Loucy (cell line): Measurements from ENCODE around the gene SLC15A2.
"Not testable (repeated sequence)": the region's sequence is repeated elsewhere in the genome, so short reads cannot be mapped to it uniquely, and the experiment has no call there.

Experiments used
- H2AFZ ChIP-seq: fragments of 200-600 bp; sonication (generic); 2 replicates; pipeline ENCODE4 v1.6.0; 2016; ENCODE audit warnings: antibody characterized with exemption, mild to moderate bottlenecking, low read length, moderate library complexity
- H3F3A ChIP-seq: fragments of 200-600 bp; 2 replicates; pipeline ENCODE4 v1.6.0; 2016; ENCODE audit warnings: antibody characterized with exemption, low read depth, mild to moderate bottlenecking
- H3K27me3 ChIP-seq: fragments of 200-600 bp; sonication (generic); 2 replicates; pipeline ENCODE4 v1.6.1; 2014; ENCODE audit warnings: low read length, mild to moderate bottlenecking; ENCODE audit not compliant: insufficient read depth, poor library complexity, severe bottlenecking
- H3K36me3 ChIP-seq: fragments of 200-600 bp; sonication (generic); 2 replicates; pipeline ENCODE4 v1.6.1; 2016; ENCODE audit warnings: low read length; ENCODE audit not compliant: insufficient read depth
- H3K4me1 ChIP-seq: fragments of 200-600 bp; sonication (generic); 2 replicates; pipeline ENCODE4 v1.5.1; 2014; ENCODE audit warnings: low read length, mild to moderate bottlenecking; ENCODE audit not compliant: insufficient read depth, poor library complexity, severe bottlenecking
- H3K4me2 ChIP-seq: fragments of 200-600 bp; sonication (generic); 2 replicates; pipeline ENCODE4 v1.6.0; 2014; ENCODE audit warnings: antibody characterized with exemption, low read length, low read depth, mild to moderate bottlenecking; ENCODE audit not compliant: poor library complexity, severe bottlenecking
- H3K4me3 ChIP-seq: fragments of 200-600 bp; sonication (generic); 2 replicates; pipeline ENCODE4 v1.5.1; 2014; ENCODE audit warnings: low read length, mild to moderate bottlenecking, mixed read lengths; ENCODE audit not compliant: poor library complexity, severe bottlenecking
- H3K79me2 ChIP-seq: fragments of 200-600 bp; sonication (generic); 2 replicates; pipeline ENCODE4 v1.6.1; 2014; ENCODE audit warnings: low read length; ENCODE audit not compliant: insufficient read depth
- H3K9ac ChIP-seq: fragments of 200-600 bp; sonication (generic); 2 replicates; pipeline ENCODE4 v1.6.0; 2014; ENCODE audit warnings: mild to moderate bottlenecking, low read depth, low read length, moderate library complexity; ENCODE audit not compliant: poor library complexity, severe bottlenecking
- H3K9me2 ChIP-seq: fragments of 200-600 bp; sonication (generic); replicated peaks from 2 replicates; pipeline ENCODE4 v1.6.1; 2016; ENCODE audit warnings: low read depth, low read length, mixed read lengths
- H3K9me3 ChIP-seq: fragments of 200-600 bp; sonication (generic); 2 replicates; pipeline ENCODE4 v1.6.1; 2014; ENCODE audit warnings: mild to moderate bottlenecking, antibody characterized with exemption, low read length, low read depth; ENCODE audit not compliant: insufficient read depth
- H4K20me1 ChIP-seq: fragments of 200-600 bp; sonication (generic); 2 replicates; pipeline ENCODE4 v1.6.0; 2014; ENCODE audit warnings: antibody characterized with exemption, low read length, mild to moderate bottlenecking; ENCODE audit not compliant: insufficient read depth, poor library complexity, severe bottlenecking
- CTCF ChIP-seq: fragments of 200-600 bp; sonication (generic); conservative IDR thresholded peaks from 2 replicates; pipeline ENCODE4 v1.5.1; 2014; ENCODE audit warnings: mild to moderate bottlenecking, antibody characterized with exemption, low read length
- EZH2phosphoT487 ChIP-seq: fragments of 200-600 bp; IDR thresholded peaks from 2 replicates; pipeline ENCODE4 v1.6.1; 2018; ENCODE audit warnings: antibody characterized with exemption, mild to moderate bottlenecking, moderate library complexity, borderline replicate concordance

SLC15A2 gene

GRCh38 chr3:121918779-121919483 lies 24.7 kb downstream of the SLC15A2 start:
- Histone ChIP-seq H3K79me2 (no peaks in the 10 kb centered on the region), H4K20me1 (no peaks in the 10 kb centered on the region), H3K36me3 (no peaks in the 10 kb centered on the region; the same call in 1 of the 2 replicates), H3K9ac (no peak overlapping the region), H3K4me3 (no peak overlapping the region), H3K9me3 (no peaks in the 10 kb centered on the region), H3K4me2 (no peak overlapping the region), H2AFZ (no peak overlapping the region), H3K4me1 (no peaks in the 10 kb centered on the region), H3K27me3 (no peaks in the 10 kb centered on the region), H3K9me2 (no peaks in the 10 kb centered on the region), H3F3A (no peaks in the 10 kb centered on the region)
- TF ChIP-seq CTCF: no peak
- TF ChIP-seq EZH2phosphoT487: no peak

DNA sequence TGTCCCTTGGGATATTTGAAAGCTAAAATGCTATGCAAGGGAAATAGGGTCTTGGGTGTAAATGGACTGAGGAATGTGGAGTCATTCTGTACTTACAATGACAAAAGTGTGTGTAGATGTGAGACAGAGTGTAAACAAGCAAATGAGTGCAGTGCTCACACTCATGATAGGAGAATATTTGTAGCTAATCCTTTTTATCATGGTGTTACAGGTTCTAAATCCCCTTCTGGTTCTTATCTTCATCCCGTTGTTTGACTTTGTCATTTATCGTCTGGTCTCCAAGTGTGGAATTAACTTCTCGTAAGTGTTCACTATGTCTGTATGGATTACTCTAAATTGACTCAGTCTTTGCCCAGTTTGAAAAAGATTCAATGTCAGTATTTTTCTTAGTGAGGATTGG lies 30.5 kb downstream of the SLC15A2 start:
- no peaks in the 10 kb centered on the region for H4K20me1 ChIP-seq
- no peaks in the 10 kb centered on the region for H3F3A ChIP-seq
- H3K4me1 ChIP-seq: no peaks in the 10 kb centered on the region
- no peak overlapping the region for H3K9ac ChIP-seq
- no peaks in the 10 kb centered on the region for H3K9me3 ChIP-seq
- no peak overlapping the region for H3K4me2 ChIP-seq
- no peaks in the 10 kb centered on the region for H3K27me3 ChIP-seq
- no peak for TF ChIP-seq CTCF
- no peak for TF ChIP-seq EZH2phosphoT487
- no peaks in the 10 kb centered on the region for H3K36me3 ChIP-seq
- no peaks in the 10 kb centered on the region for H3K9me2 ChIP-seq
- no peak overlapping the region for H3K4me3 ChIP-seq
- H3K79me2 ChIP-seq: no peaks in the 10 kb centered on the region
- no peak overlapping the region for H2AFZ ChIP-seq

GRCh38 chr3:121926380-121926779 lies 32.2 kb downstream of the SLC15A2 start:
- Histone ChIP-seq H3K4me3 (no peak overlapping the region), H3K4me2 (no peak overlapping the region), H3K79me2 (no peaks in the 10 kb centered on the region), H3K36me3 (no peaks in the 10 kb centered on the region), H4K20me1 (no peaks in the 10 kb centered on the region), H3K9ac (no peak overlapping the region), H3K9me3 (no peaks in the 10 kb centered on the region), H3K27me3 (no peaks in the 10 kb centered on the region), H3F3A (no peaks in the 10 kb centered on the region), H3K9me2 (no peaks in the 10 kb centered on the region), H3K4me1 (no peaks in the 10 kb centered on the region), H2AFZ (no peak overlapping the region)
- TF ChIP-seq CTCF: no peak
- no peak for TF ChIP-seq EZH2phosphoT487

DNA sequence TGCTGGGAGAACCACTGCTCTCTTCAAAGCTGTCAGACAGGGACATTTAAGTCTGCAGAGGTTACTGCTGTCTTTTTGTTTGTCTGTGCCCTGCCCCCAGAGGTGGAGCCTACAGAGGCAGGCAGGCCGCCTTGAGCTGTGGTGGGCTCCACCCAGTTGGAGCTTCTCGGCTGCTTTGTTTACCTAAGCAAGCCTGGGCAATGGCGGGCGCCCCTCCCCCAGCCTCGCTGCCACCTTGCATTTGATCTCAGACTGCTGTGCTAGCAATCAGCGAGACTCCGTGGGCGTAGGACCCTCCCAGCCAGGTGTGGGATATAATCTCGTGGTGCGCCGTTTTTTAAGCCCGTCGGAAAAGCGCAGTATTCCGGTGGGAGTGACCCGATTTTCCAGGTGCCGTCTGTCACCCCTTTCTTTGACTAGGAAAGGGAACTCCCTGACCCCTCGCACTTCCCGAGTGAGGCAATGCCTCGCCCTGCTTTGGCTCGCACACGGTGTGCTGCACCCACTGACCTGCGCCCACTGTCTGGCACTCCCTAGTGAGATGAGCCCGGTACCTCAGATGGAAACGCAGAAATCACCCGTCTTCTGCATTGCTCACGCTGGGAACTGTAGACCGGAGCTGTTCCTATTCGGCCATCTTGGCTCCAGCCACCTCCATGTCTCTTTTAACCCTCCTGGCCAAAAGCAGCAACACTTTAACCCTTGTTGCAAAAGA lies 44.1 kb downstream of the SLC15A2 start:
- not testable (repeated sequence) for H3K4me1 ChIP-seq, H3K27me3 ChIP-seq, H3K9ac ChIP-seq, H4K20me1 ChIP-seq, H2AFZ ChIP-seq, H3K4me3 ChIP-seq, H3K9me3 ChIP-seq, H3K36me3 ChIP-seq, H3K4me2 ChIP-seq, H3K9me2 ChIP-seq, H3F3A ChIP-seq, H3K79me2 ChIP-seq
